ENCODE results near the gene TRPC6.

- TF ChIP-seq CTCF (IDR thresholded peaks at IDR 0.05), result no peak
- TF ChIP-seq POLR2A (IDR thresholded peaks at IDR 0.05), result no peak
Measured at GRCh38 chr11:101555366-101555765, 28.4 kb downstream of the TRPC6 start.

All from heart left ventricle (tissue), 13 donors.